Panc1 (cell line): ENCODE results near the gene GUCY2C.

Experiments
- POLR2AphosphoS5 ChIP-seq: IDR thresholded peaks from 2 replicates; pipeline ENCODE4 v1.6.1; 2012; ENCODE audit warnings: mild to moderate bottlenecking, low read depth, low read length, moderate library complexity
- TF ChIP-seq, protein P1 (sequence below), 2 experiments: IDR thresholded peaks; 2 replicates each; pipeline ENCODE4 v1.6.1; 2011 to 2012; ENCODE audit warnings: low read depth in 2 of 2, control low read depth in 1 of 2, low read length in 1 of 2, mild to moderate bottlenecking in 1 of 2, moderate library complexity in 1 of 2; ENCODE audit not compliant: insufficient read depth in 1 of 2
- TF ChIP-seq, protein P2 (sequence below): fragments of 450-650 bp; IDR thresholded peaks from 2 replicates; pipeline ENCODE4 v1.5.1; 2017; ENCODE audit warnings: mild to moderate bottlenecking

- TF ChIP-seq, protein P1, sequence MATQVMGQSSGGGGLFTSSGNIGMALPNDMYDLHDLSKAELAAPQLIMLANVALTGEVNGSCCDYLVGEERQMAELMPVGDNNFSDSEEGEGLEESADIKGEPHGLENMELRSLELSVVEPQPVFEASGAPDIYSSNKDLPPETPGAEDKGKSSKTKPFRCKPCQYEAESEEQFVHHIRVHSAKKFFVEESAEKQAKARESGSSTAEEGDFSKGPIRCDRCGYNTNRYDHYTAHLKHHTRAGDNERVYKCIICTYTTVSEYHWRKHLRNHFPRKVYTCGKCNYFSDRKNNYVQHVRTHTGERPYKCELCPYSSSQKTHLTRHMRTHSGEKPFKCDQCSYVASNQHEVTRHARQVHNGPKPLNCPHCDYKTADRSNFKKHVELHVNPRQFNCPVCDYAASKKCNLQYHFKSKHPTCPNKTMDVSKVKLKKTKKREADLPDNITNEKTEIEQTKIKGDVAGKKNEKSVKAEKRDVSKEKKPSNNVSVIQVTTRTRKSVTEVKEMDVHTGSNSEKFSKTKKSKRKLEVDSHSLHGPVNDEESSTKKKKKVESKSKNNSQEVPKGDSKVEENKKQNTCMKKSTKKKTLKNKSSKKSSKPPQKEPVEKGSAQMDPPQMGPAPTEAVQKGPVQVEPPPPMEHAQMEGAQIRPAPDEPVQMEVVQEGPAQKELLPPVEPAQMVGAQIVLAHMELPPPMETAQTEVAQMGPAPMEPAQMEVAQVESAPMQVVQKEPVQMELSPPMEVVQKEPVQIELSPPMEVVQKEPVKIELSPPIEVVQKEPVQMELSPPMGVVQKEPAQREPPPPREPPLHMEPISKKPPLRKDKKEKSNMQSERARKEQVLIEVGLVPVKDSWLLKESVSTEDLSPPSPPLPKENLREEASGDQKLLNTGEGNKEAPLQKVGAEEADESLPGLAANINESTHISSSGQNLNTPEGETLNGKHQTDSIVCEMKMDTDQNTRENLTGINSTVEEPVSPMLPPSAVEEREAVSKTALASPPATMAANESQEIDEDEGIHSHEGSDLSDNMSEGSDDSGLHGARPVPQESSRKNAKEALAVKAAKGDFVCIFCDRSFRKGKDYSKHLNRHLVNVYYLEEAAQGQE (IDR thresholded peaks at IDR 0.05; ENCODE audit: insufficient read depth in 1 of 2, low read depth in 2 of 2, low read length in 1 of 2), result no peak
- TF ChIP-seq, protein P2, sequence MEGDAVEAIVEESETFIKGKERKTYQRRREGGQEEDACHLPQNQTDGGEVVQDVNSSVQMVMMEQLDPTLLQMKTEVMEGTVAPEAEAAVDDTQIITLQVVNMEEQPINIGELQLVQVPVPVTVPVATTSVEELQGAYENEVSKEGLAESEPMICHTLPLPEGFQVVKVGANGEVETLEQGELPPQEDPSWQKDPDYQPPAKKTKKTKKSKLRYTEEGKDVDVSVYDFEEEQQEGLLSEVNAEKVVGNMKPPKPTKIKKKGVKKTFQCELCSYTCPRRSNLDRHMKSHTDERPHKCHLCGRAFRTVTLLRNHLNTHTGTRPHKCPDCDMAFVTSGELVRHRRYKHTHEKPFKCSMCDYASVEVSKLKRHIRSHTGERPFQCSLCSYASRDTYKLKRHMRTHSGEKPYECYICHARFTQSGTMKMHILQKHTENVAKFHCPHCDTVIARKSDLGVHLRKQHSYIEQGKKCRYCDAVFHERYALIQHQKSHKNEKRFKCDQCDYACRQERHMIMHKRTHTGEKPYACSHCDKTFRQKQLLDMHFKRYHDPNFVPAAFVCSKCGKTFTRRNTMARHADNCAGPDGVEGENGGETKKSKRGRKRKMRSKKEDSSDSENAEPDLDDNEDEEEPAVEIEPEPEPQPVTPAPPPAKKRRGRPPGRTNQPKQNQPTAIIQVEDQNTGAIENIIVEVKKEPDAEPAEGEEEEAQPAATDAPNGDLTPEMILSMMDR, result no peak
- no peak for TF ChIP-seq POLR2AphosphoS5
Observed at GRCh38 chr12:14698555-14698954, 2.2 kb upstream of the GUCY2C start.
